ENCODE results near the gene CEND1. TPM values are rescaled to one million over a fixed set of nuclear protein-coding genes. Genes with fewer than 3 reads are reported as not detected.

The CEND1 gene
- total and polyA plus RNA-seq, 2 of the 13 experiments (the other 11 are each of a cell fraction or from before 2014, with no cell fraction given) = not detected

GRCh38 chr11:747158-748006, 42.5 kb downstream of the CEND1 start, which contains the start of gene TALDO1 (continued):
- TF ChIP-seq ZNF646 (CRISPR knock-in tag; IDR thresholded peaks at IDR 0.05) (no peak), ZNF567 (CRISPR knock-in tag; IDR thresholded peaks at IDR 0.05; ENCODE audit: borderline replicate concordance) (no peak), ZNF749 (CRISPR knock-in tag; IDR thresholded peaks at IDR 0.05; ENCODE audit: borderline replicate concordance) (no peak), ZNF556 (CRISPR knock-in tag; IDR thresholded peaks at IDR 0.05; ENCODE audit: borderline replicate concordance) (peak; percentile 67; the same call in 1 of the 2 replicates), ZNF569 (CRISPR knock-in tag; IDR thresholded peaks at IDR 0.05; ENCODE audit: borderline replicate concordance) (no peak), ZIK1 (CRISPR knock-in tag; IDR thresholded peaks at IDR 0.05; ENCODE audit: borderline replicate concordance, low read depth) (no peak), KDM3A (CRISPR knock-in tag; IDR thresholded peaks at IDR 0.05; ENCODE audit: low read depth) (no peak; the same call in 1 of the 2 replicates), CBX1 (IDR thresholded peaks at IDR 0.05; ENCODE audit: low read depth) (peak; percentile 73), HNF4A (CRISPR knock-in tag; IDR thresholded peaks at IDR 0.05) (no peak), MNT (IDR thresholded peaks at IDR 0.05) (no peak), EEA1 (CRISPR knock-in tag; IDR thresholded peaks at IDR 0.05; ENCODE audit: borderline replicate concordance) (0 out of 2 replicates have a peak, but pooled peaks have one; percentile 38), NR3C1 (CRISPR knock-in tag; IDR thresholded peaks at IDR 0.05) (no peak), RFX1 (IDR thresholded peaks at IDR 0.05) (no peak), NFYC (CRISPR knock-in tag; IDR thresholded peaks at IDR 0.05) (peak; percentile 71), ZNF775 (CRISPR knock-in tag; IDR thresholded peaks at IDR 0.05; ENCODE audit: borderline replicate concordance) (no peak), POGK (CRISPR knock-in tag; conservative IDR thresholded peaks at IDR 0.05) (no peak; the same call in 1 of the 2 replicates), SRY (CRISPR knock-in tag; IDR thresholded peaks at IDR 0.05) (no peak; the same call in 1 of the 2 replicates), ZNF224 (CRISPR knock-in tag; IDR thresholded peaks at IDR 0.05) (no peak), ZNF598 (CRISPR knock-in tag; IDR thresholded peaks at IDR 0.05; ENCODE audit: borderline replicate concordance) (peak; percentile 62; the same call in 1 of the 2 replicates), ZNF672 (CRISPR knock-in tag; IDR thresholded peaks at IDR 0.05) (no peak)

All from HepG2 (cell line).